ENCODE measurements around the gene TSTD2. TPM values are rescaled to one million over a fixed set of nuclear protein-coding genes. Genes with fewer than 3 reads are reported as not detected.
"Not testable (repeated sequence)": the region's sequence is repeated elsewhere in the genome, so short reads cannot be mapped to it uniquely, and the experiment has no call there.

The TSTD2 gene
- total RNA-seq, 1 donor from 2014 or later = 18.6 TPM

GRCh38 chr9:97625620-97626019 lies 7.5 kb downstream of the TSTD2 start:
- no peak for TF ChIP-seq CTCF (IDR thresholded peaks at IDR 0.05)
- Histone ChIP-seq H3K9me3 (no peaks in the 10 kb centered on the region), H3K4me1 (peaks cover 19% of the 10 kb centered on the region), H3K27me3 (ENCODE audit: low read depth) (no peaks in the 10 kb centered on the region), H3K27ac (no peak overlapping the region), H3K4me3 (no peak overlapping the region), H3K36me3 (peaks cover 48% of the 10 kb centered on the region)
- intact Hi-C loops (cut with DNase I) = no loop called here
- ATAC-seq (no peak), DNase-seq (no peak)

DNA sequence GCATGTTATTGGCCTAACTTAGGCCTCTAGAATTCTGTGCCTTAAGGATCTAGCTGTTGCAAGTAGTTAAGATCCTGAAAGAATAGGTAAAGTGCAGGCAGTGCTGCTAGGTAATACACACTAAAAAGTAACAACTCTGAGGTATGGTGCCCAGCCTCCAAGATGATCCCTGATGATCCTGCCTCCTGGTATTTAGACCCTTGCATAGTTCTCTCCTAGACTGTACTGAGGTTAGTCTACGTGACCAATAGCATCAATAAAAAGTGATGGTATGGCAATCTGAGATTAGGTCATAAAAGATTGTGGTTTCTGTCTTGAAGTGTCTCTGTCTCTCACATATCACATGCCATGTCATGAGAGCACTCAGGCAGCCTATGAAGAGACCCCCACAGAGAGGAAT lies 9.2 kb downstream of the TSTD2 start:
- Histone ChIP-seq H3K9me3 (no peaks in the 10 kb centered on the region), H3K36me3 (peaks cover 53% of the 10 kb centered on the region), H3K4me1 (peaks cover 19% of the 10 kb centered on the region), H3K27ac (no peak overlapping the region), H3K27me3 (ENCODE audit: low read depth) (no peaks in the 10 kb centered on the region), H3K4me3 (no peak overlapping the region)
- intact Hi-C loops (cut with DNase I) = no loop called here
- DNase-seq (no peak), ATAC-seq (no peak)
- TF ChIP-seq CTCF (IDR thresholded peaks at IDR 0.05) = no peak

DNA sequence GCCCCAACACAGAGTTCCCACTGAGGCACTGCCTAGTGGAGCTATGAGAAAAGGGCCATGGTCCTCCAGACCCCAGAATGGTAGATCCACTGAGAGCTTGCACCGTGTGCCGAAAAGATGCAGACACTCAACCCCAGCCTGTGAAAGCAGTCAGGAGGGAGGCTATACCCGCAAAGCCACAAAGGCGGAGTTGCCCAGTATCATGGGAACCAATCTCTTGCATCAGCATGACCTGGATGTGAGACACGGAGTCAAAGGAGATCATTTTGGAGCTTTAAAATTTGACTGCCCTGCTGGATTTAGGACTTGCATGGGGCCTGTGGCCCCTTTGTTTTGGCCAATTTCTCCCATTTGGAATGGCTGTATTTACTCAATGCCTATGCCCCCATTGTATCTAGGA lies 10.7 kb downstream of the TSTD2 start:
- peaks cover 58% of the 10 kb centered on the region for H3K36me3 ChIP-seq
- H3K4me3 ChIP-seq; H3K27me3 ChIP-seq (ENCODE audit: low read depth); DNase-seq; intact Hi-C loops (cut with DNase I); H3K4me1 ChIP-seq; H3K27ac ChIP-seq; H3K9me3 ChIP-seq; ATAC-seq: not testable (repeated sequence)

DNA sequence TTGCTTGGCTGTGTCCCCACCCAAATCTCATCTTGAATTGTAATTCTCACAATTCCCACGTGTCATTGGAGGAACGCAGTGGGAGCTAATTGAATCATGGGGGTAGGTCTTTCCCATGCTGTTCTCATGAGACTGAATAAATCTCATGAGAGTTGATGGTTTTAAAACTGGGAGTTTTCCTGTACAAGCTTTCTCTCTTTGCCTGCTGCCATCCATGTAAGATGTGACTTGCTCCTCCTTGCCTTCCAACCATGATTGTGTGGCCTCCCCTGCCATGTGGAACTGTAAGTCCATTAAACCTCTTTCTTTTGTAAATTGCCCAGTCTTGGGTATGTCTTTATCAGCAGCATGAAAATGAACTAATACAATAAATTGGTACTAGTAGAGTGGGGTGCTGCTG lies 13.1 kb downstream of the TSTD2 start:
- H3K27me3 ChIP-seq (ENCODE audit: low read depth); H3K4me3 ChIP-seq; H3K27ac ChIP-seq; ATAC-seq; intact Hi-C loops (cut with DNase I); H3K4me1 ChIP-seq; DNase-seq; H3K9me3 ChIP-seq: not testable (repeated sequence)
- peaks cover 61% of the 10 kb centered on the region for H3K36me3 ChIP-seq

DNA sequence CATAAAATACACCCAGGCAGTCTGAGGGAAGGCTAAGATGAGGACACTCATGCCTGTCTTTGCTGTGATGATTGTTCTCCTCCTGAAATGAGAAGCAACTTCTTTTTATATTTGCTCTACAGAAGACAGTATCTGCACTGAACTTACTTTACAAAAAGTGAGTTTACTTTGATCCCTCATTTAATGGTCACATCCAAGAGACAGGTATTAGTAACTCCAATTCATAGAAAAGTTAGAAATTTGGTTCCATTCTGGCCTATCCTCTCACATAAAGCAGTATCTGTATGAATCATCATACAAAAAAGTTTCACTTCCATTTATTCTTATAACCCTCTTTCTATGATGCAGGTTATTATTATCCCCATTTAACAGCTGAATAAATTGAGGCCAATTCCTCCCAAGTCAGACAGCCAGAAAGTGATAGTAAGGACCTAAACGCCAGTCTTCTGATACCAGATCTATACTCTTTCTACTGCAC lies 15.2 kb downstream of the TSTD2 start:
- intact Hi-C loops (cut with DNase I) = loop anchor here (10.0 kb wide), 1 partner anchor 153 kb away; no protein-coding TSS in a partner anchor
- Histone ChIP-seq H3K4me1 (no peaks in the 10 kb centered on the region), H3K9me3 (no peaks in the 10 kb centered on the region), H3K4me3 (no peak overlapping the region), H3K27me3 (ENCODE audit: low read depth) (no peaks in the 10 kb centered on the region), H3K27ac (no peak overlapping the region), H3K36me3 (peaks cover 47% of the 10 kb centered on the region)
- no peak for DNase-seq
- no peak for TF ChIP-seq CTCF (IDR thresholded peaks at IDR 0.05)
- no peak for ATAC-seq

- Histone ChIP-seq H3K36me3 (peaks cover 54% of the 10 kb centered on the region), H3K9me3 (no peaks in the 10 kb centered on the region), H3K4me1 (no peaks in the 10 kb centered on the region), H3K27me3 (ENCODE audit: low read depth) (no peaks in the 10 kb centered on the region), H3K4me3 (no peak overlapping the region), H3K27ac (no peak overlapping the region)
- intact Hi-C loops (cut with DNase I) = loop anchor here (10.0 kb wide), 1 partner anchor 151 kb away; no protein-coding TSS in a partner anchor
- no peak for DNase-seq
- TF ChIP-seq CTCF (IDR thresholded peaks at IDR 0.05) = peak; percentile 89
- peak; percentile 78 for ATAC-seq
Measured at GRCh38 chr9:97615439-97616072, 17.6 kb downstream of the TSTD2 start.
